H9 (cell line): ENCODE data around the gene KIF1A. TPM values are rescaled to one million over a fixed set of nuclear protein-coding genes. Genes with fewer than 3 reads are reported as not detected.

Experiments
- DNase-seq: peaks from one replicate; pipeline ENCODE4 v3.0.0-alpha.2; 2017
- H2AFZ ChIP-seq: one replicate; pipeline ENCODE4 v1.6.1; 2013; ENCODE audit warnings: mild to moderate bottlenecking, low read length, control low read depth, moderate library complexity
- H2AK5ac ChIP-seq: 2 replicates; pipeline ENCODE4 v1.6.1; 2013; ENCODE audit warnings: low read length, control low read depth, mixed read lengths; ENCODE audit not compliant: insufficient read length
- H2BK120ac ChIP-seq: one replicate; pipeline ENCODE4 v1.6.1; 2013; ENCODE audit warnings: low read depth, mild to moderate bottlenecking, low read length, control low read depth, inconsistent platforms; ENCODE audit not compliant: poor library complexity, severe bottlenecking
- H2BK12ac ChIP-seq: 2 replicates; pipeline ENCODE4 v1.6.1; 2013; ENCODE audit warnings: low read length, control low read depth, mixed read lengths, low read depth; ENCODE audit not compliant: insufficient read length
- H2BK15ac ChIP-seq: 2 replicates; pipeline ENCODE4 v1.6.1; 2013; ENCODE audit warnings: low read depth, low read length, control low read depth
- H2BK20ac ChIP-seq: one replicate; pipeline ENCODE4 v1.6.1; 2013; ENCODE audit warnings: low read depth, mild to moderate bottlenecking, low read length, control low read depth, inconsistent platforms; ENCODE audit not compliant: poor library complexity, severe bottlenecking
- H2BK5ac ChIP-seq: 2 replicates; pipeline ENCODE4 v1.6.1; 2013; ENCODE audit warnings: low read length, control low read depth, mixed read lengths; ENCODE audit not compliant: insufficient read length
- H3K14ac ChIP-seq: 2 replicates; pipeline ENCODE4 v1.6.1; 2013; ENCODE audit warnings: low read length, control low read depth; ENCODE audit not compliant: insufficient read depth
- H3K18ac ChIP-seq: 2 replicates; pipeline ENCODE4 v1.6.1; 2013; ENCODE audit warnings: low read depth, mild to moderate bottlenecking, mixed read lengths, low read length, control low read depth; ENCODE audit not compliant: insufficient read length
- H3K23ac ChIP-seq: 2 replicates; pipeline ENCODE4 v1.6.1; 2013; ENCODE audit warnings: low read length, control low read depth, mixed read lengths, low read depth; ENCODE audit not compliant: insufficient read length
- H3K23me2 ChIP-seq: 2 replicates; pipeline ENCODE4 v1.6.1; 2013; ENCODE audit warnings: low read depth, mild to moderate bottlenecking, mixed read lengths, low read length, control low read depth; ENCODE audit not compliant: insufficient read length, poor library complexity, severe bottlenecking
- H3K27ac ChIP-seq: 2 replicates; pipeline ENCODE4 v1.5.1; 2013; ENCODE audit warnings: low read length, control low read depth, mixed read lengths, low read depth; ENCODE audit not compliant: insufficient read length
- H3K27me3 ChIP-seq: 2 replicates; pipeline ENCODE4 v1.6.1; 2013; ENCODE audit warnings: low read length, control low read depth, inconsistent platforms; ENCODE audit not compliant: insufficient read depth
- H3K4ac ChIP-seq: 2 replicates; pipeline ENCODE4 v1.6.1; 2013; ENCODE audit warnings: low read depth, mild to moderate bottlenecking, control low read depth, inconsistent platforms, low read length, moderate library complexity
- H3K4me1 ChIP-seq: 2 replicates; pipeline ENCODE4 v1.6.1; 2013; ENCODE audit warnings: low read length, control low read depth, inconsistent platforms; ENCODE audit not compliant: insufficient read depth
- H3K4me2 ChIP-seq: 2 replicates; pipeline ENCODE4 v1.6.1; 2013; ENCODE audit warnings: low read length, control low read depth, mixed read lengths; ENCODE audit not compliant: insufficient read length, insufficient read depth
- H3K56ac ChIP-seq: 2 replicates; pipeline ENCODE4 v1.6.1; 2013; ENCODE audit warnings: low read depth, mild to moderate bottlenecking, mixed read lengths, low read length, control low read depth; ENCODE audit not compliant: insufficient read length
- H3K79me1 ChIP-seq: 2 replicates; pipeline ENCODE4 v1.6.1; 2013; ENCODE audit warnings: low read depth, mild to moderate bottlenecking, moderate library complexity, low read length, control low read depth, inconsistent platforms; ENCODE audit not compliant: insufficient read depth, poor library complexity, severe bottlenecking
- H3K79me2 ChIP-seq: 2 replicates; pipeline ENCODE4 v1.6.1; 2013; ENCODE audit warnings: low read length, control low read depth, inconsistent platforms; ENCODE audit not compliant: insufficient read depth
- H3K9ac ChIP-seq: 2 replicates; pipeline ENCODE4 v1.6.1; 2013; ENCODE audit warnings: low read length, control low read depth, mixed read lengths; ENCODE audit not compliant: insufficient read length; ENCODE audit errors: extremely low read depth
- H3K9me3 ChIP-seq: one replicate; pipeline ENCODE4 v1.6.1; 2013; ENCODE audit warnings: low read depth, low read length, inconsistent platforms; ENCODE audit not compliant: control insufficient read depth
- H3T11ph ChIP-seq: one replicate; pipeline ENCODE4 v1.6.1; 2013; ENCODE audit warnings: mild to moderate bottlenecking, low read length, control low read depth, inconsistent platforms
- H4K20me1 ChIP-seq: one replicate; pipeline ENCODE4 v1.6.1; 2013; ENCODE audit not compliant: control insufficient read depth, insufficient read length, insufficient read depth
- H4K5ac ChIP-seq: 2 replicates; pipeline ENCODE4 v1.6.1; 2013; ENCODE audit warnings: low read depth, mild to moderate bottlenecking, mixed read lengths, low read length, control low read depth; ENCODE audit not compliant: insufficient read length
- H4K8ac ChIP-seq: replicated peaks from 2 replicates; pipeline ENCODE4 v1.6.1; 2013; ENCODE audit warnings: low read length, control low read depth, mixed read lengths, low read depth; ENCODE audit not compliant: insufficient read length
- H4K91ac ChIP-seq: 2 replicates; pipeline ENCODE4 v1.6.1; 2013; ENCODE audit warnings: low read depth, mild to moderate bottlenecking, moderate library complexity, mixed read lengths, low read length, control low read depth; ENCODE audit not compliant: insufficient read length
- H3K27ac Mint-ChIP-seq, 3 experiments: 2 replicates in 2 of 3; 3 replicates in 1 of 3; pipeline ENCODE4 v1.8.0; 2020 to 2021; ENCODE audit warnings: mixed read lengths in 3 of 3, mild to moderate bottlenecking in 1 of 3, moderate library complexity in 1 of 3
- H3K27me3 Mint-ChIP-seq: 2 replicates; pipeline ENCODE4 v1.8.0; 2021; ENCODE audit warnings: low read depth, mild to moderate bottlenecking, moderate library complexity, mixed read lengths
- H3K36me3 Mint-ChIP-seq, 3 experiments: 2 replicates in 2 of 3; 3 replicates in 1 of 3; pipeline ENCODE4 v1.8.0; 2020 to 2021; ENCODE audit warnings: low read depth in 3 of 3, mixed read lengths in 3 of 3; ENCODE audit not compliant: insufficient read depth in 1 of 3
- H3K4me1 Mint-ChIP-seq, 2 experiments: 2 replicates each; pipeline ENCODE4 v1.8.0; 2020; ENCODE audit warnings: mixed read lengths in 2 of 2
- H3K4me3 Mint-ChIP-seq, 2 experiments: 2 replicates in 1 of 2; 3 replicates in 1 of 2; pipeline ENCODE4 v1.8.0; 2020 to 2021; ENCODE audit warnings: mild to moderate bottlenecking in 2 of 2, mixed read lengths in 2 of 2, moderate library complexity in 1 of 2
- H3K9me3 Mint-ChIP-seq, 2 experiments: 2 replicates in 1 of 2; 3 replicates in 1 of 2; pipeline ENCODE4 v1.8.0; 2020; ENCODE audit warnings: mild to moderate bottlenecking in 2 of 2, mixed read lengths in 2 of 2, moderate library complexity in 1 of 2
- WGBS: extraction: QIAGEN DNeasy Blood & Tissue Kit; methylation state at CpG from one replicate; pipeline ENCODE4 v1.1.7; 2013; ENCODE audit warnings: missing lambda C conversion rate, low lambda C conversion rate, mixed read lengths; ENCODE audit not compliant: insufficient read length; ENCODE audit errors: extremely low coverage; 5-methylcytosine and 5-hydroxymethylcytosine counted together
- total RNA-seq: library from RNA; stranded (reverse); gene quantifications from 2 replicates; pipeline ENCODE4 v1.2.1, GENCODE V29; 2021
- TF ChIP-seq, protein P1 (sequence below): fragments of 200-600 bp; sonication (generic); conservative IDR thresholded peaks from 3 replicates; pipeline ENCODE4 v1.8.0; 2021; ENCODE audit warnings: antibody characterized with exemption, mild to moderate bottlenecking

Gene KIF1A
- total RNA-seq, 1 experiment from 2014 or later: 204 TPM

- Histone ChIP-seq H3K79me1 (no peaks in the 10 kb centered on the region), H3K56ac (no peak within 1 kb of the TSS), H2AFZ (no peak within 1 kb of the TSS), H4K5ac (no peak within 1 kb of the TSS), H3K27ac (no peak within 1 kb of the TSS), H4K91ac (no peak within 1 kb of the TSS), H2BK15ac (no peak within 1 kb of the TSS), H3K4me1 (no peaks in the 10 kb centered on the region), H3K14ac (no peak within 1 kb of the TSS; the same call in 1 of the 2 replicates), H3K4ac (no peak within 1 kb of the TSS), H3K4me2 (no peak within 1 kb of the TSS), H3K79me2 (no peaks in the 10 kb centered on the region), H3K18ac (no peak within 1 kb of the TSS), H2BK12ac (no peak within 1 kb of the TSS), H4K20me1 (no peaks in the 10 kb centered on the region), H3K9me3 (no peaks in the 10 kb centered on the region), H2AK5ac (no peak within 1 kb of the TSS), H3K23ac (no peak within 1 kb of the TSS), H2BK120ac (no peak within 1 kb of the TSS), H4K8ac (no peak within 1 kb of the TSS), H2BK20ac (no peak within 1 kb of the TSS), H3K27me3 (no peaks in the 10 kb centered on the region), H3T11ph (no peak within 1 kb of the TSS), H3K23me2 (no peaks in the 10 kb centered on the region), H2BK5ac (no peak within 1 kb of the TSS), H3K9ac (no peak within 1 kb of the TSS)
- DNase-seq: no peak
- no CpG with 5 or more reads among the region's 21 CpGs for WGBS
- no peak within 1 kb of the TSS; a peak in 1 of 5 replicates for H3K4me3 Mint-ChIP-seq
- peaks cover 2% of the 10 kb centered on the region; the same call in 1 of the 2 replicates for H3K27me3 Mint-ChIP-seq
- H3K36me3 Mint-ChIP-seq: no peaks in the 10 kb centered on the region; a peak in 1 of 7 replicates
- no peaks in the 10 kb centered on the region; a peak in 1 of 4 replicates for H3K4me1 Mint-ChIP-seq
- no peaks in the 10 kb centered on the region for H3K9me3 Mint-ChIP-seq
- TF ChIP-seq, protein P1, sequence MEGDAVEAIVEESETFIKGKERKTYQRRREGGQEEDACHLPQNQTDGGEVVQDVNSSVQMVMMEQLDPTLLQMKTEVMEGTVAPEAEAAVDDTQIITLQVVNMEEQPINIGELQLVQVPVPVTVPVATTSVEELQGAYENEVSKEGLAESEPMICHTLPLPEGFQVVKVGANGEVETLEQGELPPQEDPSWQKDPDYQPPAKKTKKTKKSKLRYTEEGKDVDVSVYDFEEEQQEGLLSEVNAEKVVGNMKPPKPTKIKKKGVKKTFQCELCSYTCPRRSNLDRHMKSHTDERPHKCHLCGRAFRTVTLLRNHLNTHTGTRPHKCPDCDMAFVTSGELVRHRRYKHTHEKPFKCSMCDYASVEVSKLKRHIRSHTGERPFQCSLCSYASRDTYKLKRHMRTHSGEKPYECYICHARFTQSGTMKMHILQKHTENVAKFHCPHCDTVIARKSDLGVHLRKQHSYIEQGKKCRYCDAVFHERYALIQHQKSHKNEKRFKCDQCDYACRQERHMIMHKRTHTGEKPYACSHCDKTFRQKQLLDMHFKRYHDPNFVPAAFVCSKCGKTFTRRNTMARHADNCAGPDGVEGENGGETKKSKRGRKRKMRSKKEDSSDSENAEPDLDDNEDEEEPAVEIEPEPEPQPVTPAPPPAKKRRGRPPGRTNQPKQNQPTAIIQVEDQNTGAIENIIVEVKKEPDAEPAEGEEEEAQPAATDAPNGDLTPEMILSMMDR: no peak
- H3K27ac Mint-ChIP-seq: no peak within 1 kb of the TSS; a peak in 1 of 7 replicates
These were observed 48.5 kb upstream of the KIF1A start, which contains the start of gene AGXT for GRCh38 chr2:240868286-240869108. Gene AGXT, plus strand, starts transcription at chr2:240868824. Its CDS starts 42 bp downstream, at chr2:240868866.
